GM19438 (cell line): ENCODE data around the gene TBCD.

Experiments used
- ATAC-seq: cut with Tn5 transposase; IDR thresholded peaks from one replicate; pipeline ENCODE4 v1.9.1; 2021; ENCODE audit warnings: low read depth; ENCODE audit not compliant: unreplicated experiment

TBCD gene

DNA sequence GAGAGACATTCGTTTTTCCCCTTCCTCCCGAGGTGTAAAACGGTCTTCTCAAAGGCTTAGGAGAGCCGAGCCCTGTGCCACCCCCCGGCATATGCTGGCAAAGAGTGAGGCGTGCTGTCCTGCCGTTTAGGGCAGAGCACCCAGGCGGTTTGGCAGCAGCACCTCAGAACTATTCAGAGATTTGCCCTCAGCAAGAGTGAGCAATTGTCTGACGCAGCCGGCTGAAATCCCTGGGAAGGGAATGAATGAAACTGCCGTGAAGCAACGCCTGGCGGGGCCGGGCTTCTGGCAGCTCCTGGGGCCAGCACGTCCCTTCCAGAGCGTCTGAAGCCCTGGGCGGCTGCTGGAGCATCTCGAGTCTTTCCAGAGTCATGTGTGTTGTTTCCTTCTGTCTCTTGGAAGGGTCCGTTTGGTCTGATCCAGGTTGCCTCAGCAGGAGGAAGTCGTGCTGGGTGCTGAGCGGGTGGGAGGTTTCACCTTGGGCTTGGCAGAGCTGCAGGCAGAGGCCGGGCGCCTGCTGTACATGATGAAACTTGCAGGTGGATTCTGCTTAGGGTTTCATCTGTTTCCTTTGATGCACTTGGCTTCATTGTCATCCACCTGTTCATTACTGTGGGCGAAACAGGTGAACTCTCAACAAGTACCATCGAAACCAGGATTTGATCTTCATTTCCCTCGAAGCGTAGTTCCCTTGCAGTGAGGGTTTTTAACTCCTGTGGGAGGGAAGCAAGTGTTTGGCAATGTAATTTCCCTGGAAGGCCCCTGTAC is 35.4 kb downstream of the TBCD start:
- ATAC-seq = no peak

DNA sequence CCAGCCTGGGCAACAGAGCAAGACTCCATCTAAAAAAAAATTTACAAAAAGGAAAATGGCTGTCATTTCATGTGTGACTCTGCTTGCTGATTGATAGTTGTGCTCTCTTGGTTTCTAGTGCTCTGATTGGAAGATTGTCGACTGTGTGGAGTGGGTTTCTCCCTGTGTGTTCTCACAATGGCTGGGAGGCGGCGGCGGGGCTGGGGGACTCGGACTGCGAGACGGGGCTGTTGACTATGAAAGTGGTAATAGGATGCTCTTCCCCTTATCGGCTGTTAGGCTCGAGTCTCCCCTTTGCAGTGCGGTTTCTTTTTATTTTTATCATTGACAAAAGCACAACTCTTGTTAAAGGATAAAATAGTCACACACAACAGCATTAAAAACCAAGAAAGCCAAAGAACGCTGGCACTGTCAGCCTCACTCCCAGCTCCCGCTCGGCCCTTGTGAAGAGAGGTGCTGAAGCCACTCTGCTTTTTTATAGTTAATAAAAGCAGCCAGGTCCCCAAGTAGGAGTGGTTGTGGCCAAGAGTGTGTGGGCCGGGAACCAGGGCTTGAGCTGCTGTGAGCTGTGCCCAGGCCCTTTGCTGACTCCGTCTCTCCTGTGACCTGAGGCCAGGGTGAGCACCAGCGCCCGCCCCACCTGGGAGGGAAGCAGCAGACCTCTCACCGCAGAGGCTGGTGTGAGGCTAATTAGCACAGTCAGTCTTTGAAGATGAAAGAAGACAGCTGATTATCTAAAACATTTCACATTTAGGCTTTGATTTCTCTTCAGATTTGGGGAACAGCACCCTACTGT is 36.5 kb downstream of the TBCD start:
- no peak for ATAC-seq

DNA sequence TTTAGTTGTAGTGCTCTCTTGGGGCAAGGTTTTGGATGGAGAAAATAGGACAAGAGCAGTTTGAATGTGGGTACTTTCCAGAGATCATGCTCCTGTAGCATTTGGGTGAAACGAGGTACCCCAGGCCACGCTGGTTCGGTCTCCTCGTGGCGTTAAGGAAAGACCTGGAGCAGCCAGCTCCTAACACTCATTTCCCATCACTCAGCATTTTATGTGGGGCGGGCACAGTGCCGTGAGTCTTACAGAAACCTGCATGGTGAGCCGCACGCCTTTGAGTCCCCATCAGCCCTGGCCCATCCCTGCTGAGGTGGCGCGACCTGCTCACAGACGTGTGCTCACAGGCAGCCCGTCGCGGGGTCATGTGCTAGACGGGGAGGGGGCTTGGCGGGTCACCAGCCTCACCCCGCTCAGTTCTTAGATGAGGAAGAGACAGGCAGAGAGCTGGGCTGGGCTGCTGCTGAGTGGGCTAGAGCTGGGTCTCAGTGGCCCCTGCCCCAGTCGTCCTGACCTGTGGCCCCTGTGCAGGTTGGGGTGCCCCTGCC is 37.3 kb downstream of the TBCD start:
- no peak for ATAC-seq

DNA sequence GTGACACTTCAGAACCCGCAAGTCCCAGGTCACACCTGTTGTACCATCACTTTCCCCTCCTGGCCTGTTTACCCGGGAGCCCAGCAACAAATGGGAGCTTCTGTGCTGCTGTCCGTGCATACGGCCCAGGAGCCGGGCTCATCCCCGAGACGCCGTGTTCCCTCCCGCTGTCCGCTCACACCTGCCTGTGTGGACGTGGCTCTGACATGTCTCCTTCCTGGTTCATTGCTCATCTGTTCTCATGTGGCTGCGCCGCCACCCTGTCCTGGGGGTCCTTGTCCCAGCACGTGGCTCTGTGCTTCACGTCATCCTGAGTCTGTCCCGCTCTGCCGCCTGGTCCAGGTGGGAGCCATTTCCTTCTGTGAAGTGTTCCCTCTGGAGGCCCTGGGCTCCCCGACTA is 37.9 kb downstream of the TBCD start:
- ATAC-seq = no peak

DNA sequence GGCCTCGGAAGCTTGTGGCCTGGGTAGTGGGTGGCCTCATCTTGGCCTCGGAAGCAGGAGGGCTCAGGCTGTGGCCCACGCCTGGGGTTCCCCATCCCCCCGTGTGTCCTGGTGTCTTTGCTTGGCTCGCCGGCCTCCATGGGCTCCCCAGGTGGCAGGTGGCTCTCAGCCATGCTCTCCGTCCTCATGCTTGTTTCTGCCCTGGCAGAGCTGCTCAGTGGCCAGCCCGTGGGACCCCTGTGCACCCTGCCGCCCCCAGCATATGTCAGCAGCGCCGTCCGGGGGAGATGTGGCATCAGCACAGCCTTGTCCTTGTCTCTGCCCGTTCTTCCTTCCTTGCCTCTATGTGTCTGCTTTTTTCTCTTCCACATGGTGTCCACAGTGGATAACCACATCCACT is 38.5 kb downstream of the TBCD start:
- ATAC-seq = no peak

DNA sequence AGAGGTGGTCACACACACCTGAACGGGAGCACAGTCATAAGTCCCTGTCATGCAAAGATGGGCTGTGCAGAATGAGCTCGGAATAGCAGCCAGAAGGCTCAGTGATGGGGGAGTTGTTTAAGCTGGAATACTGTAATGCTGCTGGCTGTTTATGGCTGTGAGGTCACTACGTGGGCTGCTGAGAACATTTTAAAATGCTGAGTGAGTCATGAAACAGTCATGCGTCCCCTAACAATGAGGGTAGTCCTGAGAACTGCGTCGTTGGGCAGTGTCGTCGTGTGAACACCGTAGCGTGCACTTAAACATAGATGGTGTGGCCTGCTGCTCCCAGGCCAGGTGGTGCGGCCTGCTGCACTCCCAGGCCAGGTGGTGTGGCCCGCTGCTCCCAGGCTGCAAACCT is 39.7 kb downstream of the TBCD start:
- ATAC-seq = no peak

DNA sequence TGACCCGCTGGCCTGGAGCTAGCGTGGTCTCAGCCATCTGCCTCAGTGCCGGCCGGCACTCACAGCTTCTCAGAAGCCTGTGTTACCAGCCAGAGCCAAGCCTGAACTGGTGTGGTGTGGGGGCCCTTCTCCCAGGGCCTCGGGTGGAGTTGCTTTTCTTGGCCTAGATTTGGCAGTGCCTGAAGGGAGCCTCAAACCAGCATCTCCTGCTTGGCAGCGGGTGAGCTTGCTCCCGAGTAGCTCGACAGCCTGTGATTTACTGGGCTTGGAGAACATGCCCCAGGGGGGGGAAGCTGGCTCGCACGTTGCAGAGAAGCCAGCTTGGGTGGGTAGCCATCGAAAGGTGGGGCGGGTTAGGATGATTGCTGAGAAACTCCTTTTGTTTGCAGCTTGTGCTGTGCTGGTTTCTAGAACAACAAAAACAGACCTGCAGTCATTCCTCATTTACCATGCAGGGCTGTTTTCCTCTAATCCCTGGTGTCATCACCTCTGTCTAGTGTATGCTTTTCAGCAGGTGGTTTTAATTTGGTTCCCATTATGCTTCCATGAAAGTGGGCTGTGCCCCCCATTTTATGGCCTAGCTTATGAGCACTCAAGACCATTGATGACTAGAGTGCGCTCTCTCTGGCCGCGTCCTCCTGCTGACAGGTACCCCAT is 42.2 kb downstream of the TBCD start:
- ATAC-seq = no peak

DNA sequence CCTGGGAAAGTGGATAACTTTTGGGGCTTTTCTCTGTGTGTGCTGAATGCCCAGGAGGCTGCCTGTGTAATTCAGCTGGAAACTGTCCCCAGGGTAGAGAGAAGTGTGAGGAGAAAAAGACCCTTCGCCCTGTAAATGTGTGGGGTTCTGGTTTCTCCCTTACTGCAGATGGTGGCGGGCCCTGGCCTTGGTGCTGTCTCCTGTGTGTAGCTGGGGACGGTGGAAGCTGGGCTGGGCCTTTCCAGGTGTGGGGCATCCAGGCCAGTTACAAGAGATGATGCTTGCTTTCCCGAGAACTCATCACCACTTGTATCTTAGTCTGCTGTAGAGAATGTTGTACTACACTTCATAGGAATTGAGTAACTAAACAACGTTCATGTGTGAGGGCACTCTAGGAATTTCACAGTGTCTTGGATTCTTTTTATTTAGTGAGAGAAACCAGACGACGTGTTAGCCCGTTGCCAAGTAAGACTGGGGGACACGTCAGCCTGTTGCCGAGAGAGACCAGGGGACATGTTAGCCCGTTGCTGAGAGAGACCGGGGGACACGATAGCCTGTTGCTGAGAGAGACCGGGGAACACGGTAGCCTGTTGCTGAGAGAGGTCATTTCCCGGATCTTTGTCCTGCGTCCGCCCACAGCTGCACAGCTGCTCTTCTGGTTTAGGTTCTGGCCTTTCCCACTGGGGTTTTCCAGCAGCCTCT is 43.1 kb downstream of the TBCD start:
- no peak for ATAC-seq

DNA sequence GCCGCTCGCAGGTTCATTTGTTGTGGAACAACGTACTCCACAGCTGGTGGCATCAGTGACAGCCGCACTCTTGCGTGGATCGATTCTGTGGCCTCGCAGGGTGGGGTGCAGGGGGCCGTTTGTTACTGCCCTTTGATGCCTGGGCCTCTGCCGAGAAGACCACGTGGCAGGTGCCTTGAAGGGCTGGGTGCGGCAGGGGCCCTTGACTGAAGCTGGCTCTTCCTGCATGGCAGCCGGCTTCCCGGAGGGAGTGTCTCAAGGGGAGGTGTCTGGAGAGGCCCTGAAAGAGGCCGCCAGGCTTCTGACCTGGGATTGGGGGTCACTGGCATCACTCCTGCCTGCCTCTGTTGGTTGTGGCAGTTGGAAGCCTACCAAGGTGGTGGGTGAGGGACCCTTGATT is 43.8 kb downstream of the TBCD start:
- no peak for ATAC-seq

DNA sequence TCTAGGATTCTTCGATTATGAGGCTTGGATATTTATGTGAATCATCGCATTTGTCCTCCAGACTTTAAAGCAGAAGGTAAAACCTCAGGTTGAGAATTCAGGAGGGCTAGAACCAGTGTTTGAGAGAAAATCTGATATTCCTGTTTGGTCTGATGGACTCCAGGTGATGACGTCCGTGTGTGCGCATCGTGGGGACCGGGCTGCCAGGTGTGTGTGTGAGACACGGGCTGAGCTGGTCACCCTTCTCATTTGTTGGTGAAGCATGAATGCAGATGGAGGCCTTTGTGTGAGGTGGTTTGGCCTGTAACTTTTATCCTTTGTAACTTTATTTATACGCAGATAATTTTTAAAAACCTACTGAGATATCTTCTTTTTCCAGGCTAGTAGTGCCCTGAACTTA is 45.2 kb downstream of the TBCD start:
- no peak for ATAC-seq

DNA sequence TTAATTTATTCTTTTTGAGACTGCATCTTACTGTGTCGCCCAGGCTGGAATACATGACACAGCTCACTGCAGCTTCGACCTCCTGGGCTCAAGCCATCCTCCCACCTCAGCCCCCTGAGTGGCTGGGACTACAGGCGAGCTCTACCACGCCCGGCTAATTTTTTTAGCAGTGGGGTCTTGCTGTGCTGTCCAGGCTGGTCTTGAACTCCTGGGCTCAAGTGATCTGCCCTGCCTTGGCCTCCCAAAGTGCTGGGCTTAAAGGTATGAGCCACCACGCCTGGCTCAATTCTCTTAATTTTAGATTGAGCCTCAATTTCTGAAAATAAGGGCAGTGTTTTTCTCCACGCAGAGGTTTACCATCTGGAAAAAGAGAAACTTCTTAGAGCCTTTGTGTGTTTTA is 46.9 kb downstream of the TBCD start:
- no peak for ATAC-seq

DNA sequence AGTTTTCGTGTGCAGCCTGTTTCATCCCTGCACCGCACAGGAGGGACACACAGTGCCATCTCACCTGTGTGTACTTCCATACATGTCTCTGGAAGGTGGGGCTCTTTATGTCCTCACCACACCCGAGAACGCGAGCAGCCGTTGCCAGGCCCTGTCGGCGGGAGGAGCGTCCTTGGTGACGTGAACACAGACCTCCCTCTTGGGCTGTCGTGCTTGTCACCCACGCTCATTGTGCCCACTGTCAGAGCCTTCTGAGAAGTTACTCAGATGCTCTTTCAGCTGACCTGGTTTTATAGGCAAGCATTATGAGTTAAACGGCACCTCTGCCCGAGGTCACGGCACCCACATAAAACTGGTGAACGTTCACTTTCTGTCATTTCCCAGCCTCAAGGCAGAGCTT is 47.7 kb downstream of the TBCD start:
- ATAC-seq = no peak

DNA sequence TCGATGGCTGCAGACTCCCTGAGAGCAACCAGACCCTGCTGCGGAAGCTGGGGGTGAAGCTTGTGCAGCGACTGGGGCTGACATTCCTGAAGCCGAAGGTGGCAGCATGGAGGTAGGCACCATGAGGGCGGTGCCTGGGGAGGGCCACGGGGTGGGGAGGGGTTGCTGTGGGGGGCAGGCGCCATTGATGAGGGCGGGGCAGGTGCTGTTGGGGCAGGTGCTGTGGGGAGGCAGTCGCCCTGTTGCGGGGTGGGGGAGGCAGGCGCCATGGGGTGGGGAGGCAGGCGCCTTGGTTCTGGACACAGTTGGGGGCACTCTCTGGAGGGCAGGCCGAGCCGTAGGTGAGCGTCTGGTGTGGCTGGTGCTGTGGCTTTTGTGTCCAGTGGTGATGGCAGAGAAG is 49.0 kb downstream of the TBCD start:
- ATAC-seq = no peak

DNA sequence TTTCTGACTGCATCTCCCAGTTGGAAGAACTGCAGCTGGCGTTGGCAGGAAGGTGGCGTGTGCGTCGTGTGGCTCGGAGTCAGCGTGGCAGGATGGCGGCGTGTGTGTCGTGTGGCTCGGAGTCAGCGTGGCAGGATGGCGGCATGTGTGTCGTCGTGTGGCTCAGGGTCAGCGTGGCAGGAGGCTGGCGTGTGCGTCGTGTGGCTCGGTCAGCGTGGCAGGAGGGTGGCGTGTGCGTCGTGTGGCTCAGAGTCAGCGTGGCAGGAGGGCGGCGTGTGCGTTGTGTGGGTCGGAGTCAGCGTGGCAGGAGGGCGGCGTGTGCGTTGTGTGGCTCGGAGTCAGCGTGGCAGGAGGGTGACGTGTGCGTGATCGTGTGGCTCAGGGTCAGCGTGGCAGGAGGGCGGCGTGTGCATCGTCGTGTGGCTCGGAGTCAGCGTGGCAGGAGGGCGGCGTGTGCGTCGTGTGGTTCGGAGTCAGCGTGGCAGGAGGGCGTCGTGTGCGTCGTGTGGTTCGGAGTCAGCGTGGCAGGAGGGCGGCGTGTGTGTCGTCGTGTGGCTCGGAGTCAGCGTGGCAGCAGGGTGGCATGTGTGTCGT is 49.6 kb downstream of the TBCD start:
- no peak for ATAC-seq

DNA sequence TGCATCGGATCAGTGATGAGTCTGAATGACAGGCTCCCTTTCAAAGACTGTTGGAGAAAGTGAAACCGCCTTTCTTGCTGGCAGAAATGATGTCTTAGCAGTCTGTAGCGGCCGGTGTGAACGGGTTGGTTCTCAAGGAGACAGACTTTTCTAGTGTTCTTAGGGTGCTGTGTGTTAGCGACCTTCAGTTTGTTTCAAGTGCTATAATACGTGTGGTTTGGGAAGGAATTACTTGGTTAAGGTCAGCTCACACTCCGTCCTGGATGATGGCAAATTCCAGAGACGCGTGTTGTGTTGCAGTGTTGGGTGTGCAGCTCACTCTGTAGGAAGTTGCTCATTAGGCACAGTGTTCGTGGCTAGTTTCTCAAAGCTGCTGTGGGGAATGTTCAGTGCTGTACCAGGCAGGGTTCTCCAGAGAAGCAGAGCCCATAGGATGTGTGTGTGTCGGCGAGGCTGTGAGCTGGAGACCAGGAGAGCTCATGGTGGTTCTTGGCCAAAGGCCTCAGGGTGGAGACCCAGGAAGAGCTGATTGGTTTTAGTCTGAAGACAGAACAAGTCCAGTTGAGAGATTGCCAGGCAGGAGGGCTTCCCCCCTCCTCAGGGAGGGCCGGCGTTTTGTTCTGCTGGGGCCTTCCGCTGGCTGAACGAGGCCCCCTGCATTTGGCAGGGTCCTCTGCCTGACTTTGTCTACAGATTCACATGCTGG is 50.4 kb downstream of the TBCD start:
- no peak for ATAC-seq

DNA sequence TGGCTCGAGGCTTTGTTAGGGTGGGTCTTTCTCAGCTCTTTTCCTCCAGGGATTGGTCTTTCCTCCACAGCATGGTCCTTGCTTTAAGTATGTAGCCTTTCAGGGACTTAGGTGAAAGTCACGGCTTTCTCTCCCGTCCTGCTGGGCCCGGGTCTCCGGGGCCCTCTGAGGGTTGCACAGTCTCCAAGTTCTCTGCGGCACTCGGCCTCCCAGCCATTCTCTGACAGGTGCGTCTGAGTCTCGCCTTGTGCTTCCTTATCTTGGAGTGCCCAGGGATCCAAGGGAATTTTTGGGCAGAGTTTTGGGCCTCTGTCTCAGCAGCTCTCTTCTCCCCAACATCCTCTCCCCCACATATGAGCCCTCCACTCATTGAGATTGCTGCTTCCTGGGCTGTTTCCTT is 51.3 kb downstream of the TBCD start:
- ATAC-seq = no peak

DNA sequence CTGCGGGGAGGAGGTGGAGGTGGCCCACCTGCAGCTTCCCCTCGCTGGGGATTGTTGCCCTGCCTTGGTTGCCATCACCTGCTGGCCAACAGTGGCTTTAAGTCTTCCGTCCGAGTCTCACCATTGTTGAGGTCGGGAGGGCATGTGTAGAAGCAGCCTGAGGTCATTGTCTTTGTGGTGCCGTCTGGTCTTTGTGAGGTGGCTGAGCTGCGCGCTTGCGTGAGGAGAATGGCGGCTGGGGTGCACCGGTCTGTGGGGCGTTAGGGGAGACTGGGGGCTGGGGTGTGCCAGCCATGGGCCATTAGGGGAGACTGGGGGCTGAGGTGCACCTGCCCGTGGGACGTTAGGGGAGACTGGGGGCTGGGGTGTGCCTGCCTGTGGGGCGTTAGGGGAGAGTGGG is 51.7 kb downstream of the TBCD start:
- ATAC-seq = no peak

DNA sequence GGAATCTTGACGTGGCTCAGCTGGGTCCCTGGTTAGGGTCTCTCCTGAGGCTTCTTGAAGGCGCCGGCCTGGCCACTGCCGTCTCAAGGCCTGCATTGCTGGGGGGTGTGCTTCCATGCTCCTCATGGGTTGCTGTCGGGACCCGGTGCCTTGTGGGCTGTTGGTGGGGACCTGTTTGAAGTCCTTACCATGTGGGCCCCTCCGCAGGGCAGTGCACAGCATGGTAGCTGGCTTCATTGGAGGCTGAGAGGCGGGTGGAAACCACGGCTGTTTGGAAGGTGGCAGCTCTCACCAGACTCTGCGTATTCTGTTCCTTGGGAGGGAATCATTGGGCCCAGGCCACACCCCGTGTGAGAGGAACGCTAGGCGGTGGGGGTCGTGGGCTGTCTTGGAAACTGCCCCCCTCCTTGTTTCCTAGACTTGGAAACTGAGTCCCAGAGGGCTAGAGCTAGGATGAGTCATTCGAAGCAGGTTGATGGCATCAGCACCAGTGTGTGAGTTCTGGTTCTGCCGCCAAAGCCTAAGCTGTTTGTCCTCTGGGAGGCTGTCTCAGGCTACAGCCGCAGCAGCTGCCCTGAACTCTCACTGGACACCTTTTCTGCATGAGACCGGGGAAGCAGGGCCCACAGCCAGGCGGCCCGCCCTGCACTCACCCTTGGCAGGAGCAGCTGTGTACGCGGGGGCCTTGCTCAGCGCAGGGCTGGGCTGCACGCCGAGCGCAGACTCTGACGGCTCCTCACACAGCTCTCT is 52.8 kb downstream of the TBCD start:
- ATAC-seq = no peak

DNA sequence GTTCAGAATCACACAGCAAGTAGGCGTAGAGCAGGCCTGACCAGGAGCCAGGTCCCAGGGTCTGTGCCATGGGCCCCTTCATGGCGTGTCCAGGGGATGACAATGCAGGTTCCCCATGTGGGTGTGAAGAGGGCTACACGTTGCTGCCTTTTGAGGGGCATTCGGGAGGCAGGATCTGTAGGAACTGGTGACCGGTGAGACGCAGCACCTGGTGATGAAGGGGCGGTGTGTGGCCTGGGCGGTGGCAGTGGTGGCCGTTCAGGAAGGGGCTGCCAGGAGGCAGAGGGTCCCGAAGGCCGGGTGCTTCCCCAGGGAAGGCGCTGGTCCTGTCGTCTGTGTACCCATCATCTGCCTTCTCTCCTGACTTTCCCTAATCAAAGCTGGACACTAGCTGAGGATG is 53.4 kb downstream of the TBCD start:
- ATAC-seq = no peak
